ENCODE results near the gene RPLP2.

The RPLP2 gene

GRCh38 chr11:809287-810039, at the start of gene RPLP2:
RPLP2 (plus strand) TSS chr11:809967; CDS start chr11:810235, 268 bp downstream.
- DNase-seq, result peak; percentile 93
- in situ Hi-C loops (cut with HindIII; ENCODE audit: low pct_ligation_motif_present, low pct_unique_long_range_greater_than_20kb, low sequenced_read_pairs), result no loop called here

- in situ Hi-C loops (cut with HindIII; ENCODE audit: low pct_ligation_motif_present, low pct_unique_long_range_greater_than_20kb, low sequenced_read_pairs), result no loop called here
- no peak for DNase-seq
Measured at GRCh38 chr11:760236-760635, 49.5 kb upstream of the RPLP2 start.

- in situ Hi-C loops (cut with HindIII; ENCODE audit: low pct_ligation_motif_present, low pct_unique_long_range_greater_than_20kb, low sequenced_read_pairs), result no loop called here
- no peak for DNase-seq
Measured at GRCh38 chr11:761526-762108, 48.1 kb upstream of the RPLP2 start.

GRCh38 chr11:762421-763072, 47.2 kb upstream of the RPLP2 start:
- in situ Hi-C loops (cut with HindIII; ENCODE audit: low pct_ligation_motif_present, low pct_unique_long_range_greater_than_20kb, low sequenced_read_pairs), result no loop called here
- peak; percentile 76 for DNase-seq

GRCh38 chr11:763073-763463, 46.7 kb upstream of the RPLP2 start:
- no peak for DNase-seq

GRCh38 chr11:763549-764321, 46.0 kb upstream of the RPLP2 start:
- no peak for DNase-seq
- in situ Hi-C loops (cut with HindIII; ENCODE audit: low pct_ligation_motif_present, low pct_unique_long_range_greater_than_20kb, low sequenced_read_pairs), result no loop called here

More at GRCh38 chr11:763073-763463, 46.7 kb upstream of the RPLP2 start:
- in situ Hi-C loops (cut with HindIII; ENCODE audit: low pct_ligation_motif_present, low pct_unique_long_range_greater_than_20kb, low sequenced_read_pairs), result no loop called here

- in situ Hi-C loops (cut with HindIII; ENCODE audit: low pct_ligation_motif_present, low pct_unique_long_range_greater_than_20kb, low sequenced_read_pairs), result no loop called here
- DNase-seq, result no peak
Measured at GRCh38 chr11:764322-765024, 45.3 kb upstream of the RPLP2 start.

- in situ Hi-C loops (cut with HindIII; ENCODE audit: low pct_ligation_motif_present, low pct_unique_long_range_greater_than_20kb, low sequenced_read_pairs), result no loop called here
- peak; percentile 57 for DNase-seq
Measured at GRCh38 chr11:765025-765801, 44.6 kb upstream of the RPLP2 start.

- no peak for DNase-seq
- in situ Hi-C loops (cut with HindIII; ENCODE audit: low pct_ligation_motif_present, low pct_unique_long_range_greater_than_20kb, low sequenced_read_pairs), result no loop called here
Measured at GRCh38 chr11:765802-766091, 44.0 kb upstream of the RPLP2 start.

- in situ Hi-C loops (cut with HindIII; ENCODE audit: low pct_ligation_motif_present, low pct_unique_long_range_greater_than_20kb, low sequenced_read_pairs), result no loop called here
- no peak for DNase-seq
Measured at GRCh38 chr11:766106-766935, 43.4 kb upstream of the RPLP2 start.

- DNase-seq, result no peak
- in situ Hi-C loops (cut with HindIII; ENCODE audit: low pct_ligation_motif_present, low pct_unique_long_range_greater_than_20kb, low sequenced_read_pairs), result no loop called here
Measured at GRCh38 chr11:766936-767210, 42.9 kb upstream of the RPLP2 start.

GRCh38 chr11:767238-767637, 42.5 kb upstream of the RPLP2 start:
- in situ Hi-C loops (cut with HindIII; ENCODE audit: low pct_ligation_motif_present, low pct_unique_long_range_greater_than_20kb, low sequenced_read_pairs), result no loop called here

GRCh38 chr11:769887-770641, 39.7 kb upstream of the RPLP2 start:
- DNase-seq, result no peak
- in situ Hi-C loops (cut with HindIII; ENCODE audit: low pct_ligation_motif_present, low pct_unique_long_range_greater_than_20kb, low sequenced_read_pairs), result no loop called here

More at GRCh38 chr11:767238-767637, 42.5 kb upstream of the RPLP2 start:
- DNase-seq, result no peak

GRCh38 chr11:770642-771616, 38.8 kb upstream of the RPLP2 start:
- in situ Hi-C loops (cut with HindIII; ENCODE audit: low pct_ligation_motif_present, low pct_unique_long_range_greater_than_20kb, low sequenced_read_pairs), result no loop called here
- DNase-seq, result no peak

GRCh38 chr11:771617-772204, 38.1 kb upstream of the RPLP2 start:
- no peak for DNase-seq
- in situ Hi-C loops (cut with HindIII; ENCODE audit: low pct_ligation_motif_present, low pct_unique_long_range_greater_than_20kb, low sequenced_read_pairs), result no loop called here

Data from ACHN (cell line).